ENCODE data around the gene APPL2. TPM values are rescaled to one million over a fixed set of nuclear protein-coding genes. Genes with fewer than 3 reads are reported as not detected.

APPL2 gene
- total RNA-seq, 1 experiment from 2014 or later, result 42.2 TPM

GRCh38 chr12:105228966-105229365 lies 7.0 kb downstream of the APPL2 start:
- ChIA-PET POLR2A (ENCODE audit: unreplicated experiment) (no interaction called here), CTCF (no interaction called here)
- Histone ChIP-seq H3K79me2 (ENCODE audit: low read length) (peaks cover 40% of the 10 kb centered on the region), H3K9ac (ENCODE audit: low read length) (no peak overlapping the region), H3F3A (ENCODE audit: low read length, unreplicated experiment) (no peaks in the 10 kb centered on the region), H3K4me3 (ENCODE audit: low read length) (no peak overlapping the region), H3K36me3 (ENCODE audit: low read depth, low read length) (peaks cover 33% of the 10 kb centered on the region), H3K9me3 (ENCODE audit: low read length) (no peaks in the 10 kb centered on the region), H2AFZ (ENCODE audit: low read length) (no peak overlapping the region), H3K27me3 (ENCODE audit: low read length) (no peaks in the 10 kb centered on the region), H4K20me1 (ENCODE audit: low read length) (no peaks in the 10 kb centered on the region), H3K4me1 (ENCODE audit: insufficient read depth, low read length) (peaks cover 34% of the 10 kb centered on the region), H3K9me2 (replicated peaks; ENCODE audit: low read length) (no peaks in the 10 kb centered on the region), H3K27ac (ENCODE audit: low read length) (peak overlapping the region; percentile 42), H3K4me2 (ENCODE audit: low read length) (peak overlapping the region; percentile 9; the same call in 1 of the 2 replicates)
- TF ChIP-seq EZH2 (IDR thresholded peaks at IDR 0.05; ENCODE audit: low read length, unreplicated experiment) (no peak), CTCF (conservative IDR thresholded peaks at IDR 0.05; ENCODE audit: low read depth, low read length) (no peak), EZH2phosphoT487 (IDR thresholded peaks at IDR 0.05; ENCODE audit: borderline replicate concordance, low read length) (no peak)
- ATAC-seq (no peak), DNase-seq (no peak)
- intact Hi-C loops (cut with micrococcal nuclease), result no loop called here
- BruUV-seq (replicated peaks), result no TSS peak

- BruUV-seq (replicated peaks), result no TSS peak
- H3F3A ChIP-seq (ENCODE audit: low read length, unreplicated experiment), result no peaks in the 10 kb centered on the region
- intact Hi-C loops (cut with micrococcal nuclease), result no loop called here
- ChIA-PET CTCF (no interaction called here), POLR2A (ENCODE audit: unreplicated experiment) (no interaction called here)
- H3K9ac ChIP-seq (ENCODE audit: low read length), result 0 out of 2 replicates have a peak overlapping the region, but pooled peaks have one; percentile 1
- peaks cover 29% of the 10 kb centered on the region for H3K4me1 ChIP-seq (ENCODE audit: insufficient read depth, low read length)
- TF ChIP-seq CTCF (conservative IDR thresholded peaks at IDR 0.05; ENCODE audit: low read depth, low read length) (no peak), EZH2 (IDR thresholded peaks at IDR 0.05; ENCODE audit: low read length, unreplicated experiment) (no peak), EZH2phosphoT487 (IDR thresholded peaks at IDR 0.05; ENCODE audit: borderline replicate concordance, low read length) (no peak)
- ATAC-seq (no peak), DNase-seq (no peak)
- peak overlapping the region; percentile 9; the same call in 1 of the 2 replicates for H3K4me2 ChIP-seq (ENCODE audit: low read length)
- H3K79me2 ChIP-seq (ENCODE audit: low read length), result peaks cover 36% of the 10 kb centered on the region
- H3K9me3 ChIP-seq (ENCODE audit: low read length), result no peaks in the 10 kb centered on the region
- H3K9me2 ChIP-seq (replicated peaks; ENCODE audit: low read length), result no peaks in the 10 kb centered on the region
- no peaks in the 10 kb centered on the region for H3K27me3 ChIP-seq (ENCODE audit: low read length)
- H3K36me3 ChIP-seq (ENCODE audit: low read depth, low read length), result peaks cover 33% of the 10 kb centered on the region
- no peak overlapping the region for H3K4me3 ChIP-seq (ENCODE audit: low read length)
- H3K27ac ChIP-seq (ENCODE audit: low read length), result peak overlapping the region; percentile 42
- H4K20me1 ChIP-seq (ENCODE audit: low read length), result no peaks in the 10 kb centered on the region
- H2AFZ ChIP-seq (ENCODE audit: low read length), result no peak overlapping the region
Observed at GRCh38 chr12:105228494-105228893, 7.5 kb downstream of the APPL2 start.

GRCh38 chr12:105227879-105228278 lies 8.1 kb downstream of the APPL2 start:
- Histone ChIP-seq H3K36me3 (ENCODE audit: low read depth, low read length) (peaks cover 33% of the 10 kb centered on the region), H3F3A (ENCODE audit: low read length, unreplicated experiment) (no peaks in the 10 kb centered on the region), H3K4me2 (ENCODE audit: low read length) (no peak overlapping the region), H3K4me3 (ENCODE audit: low read length) (no peak overlapping the region), H2AFZ (ENCODE audit: low read length) (no peak overlapping the region), H3K27ac (ENCODE audit: low read length) (peak overlapping the region; percentile 42), H3K27me3 (ENCODE audit: low read length) (no peaks in the 10 kb centered on the region), H3K9me2 (replicated peaks; ENCODE audit: low read length) (no peaks in the 10 kb centered on the region), H3K79me2 (ENCODE audit: low read length) (peaks cover 30% of the 10 kb centered on the region), H4K20me1 (ENCODE audit: low read length) (no peaks in the 10 kb centered on the region), H3K9me3 (ENCODE audit: low read length) (no peaks in the 10 kb centered on the region), H3K4me1 (ENCODE audit: insufficient read depth, low read length) (peaks cover 23% of the 10 kb centered on the region), H3K9ac (ENCODE audit: low read length) (0 out of 2 replicates have a peak overlapping the region, but pooled peaks have one; percentile 1)
- ChIA-PET CTCF (no interaction called here), POLR2A (ENCODE audit: unreplicated experiment) (interaction anchor here (0.6 kb wide), 1 partner anchor 56 kb away, joined by 3 read pairs; no protein-coding TSS in a partner anchor)
- intact Hi-C loops (cut with micrococcal nuclease), result no loop called here
- no TSS peak for BruUV-seq (replicated peaks)
- TF ChIP-seq EZH2phosphoT487 (IDR thresholded peaks at IDR 0.05; ENCODE audit: borderline replicate concordance, low read length) (no peak), EZH2 (IDR thresholded peaks at IDR 0.05; ENCODE audit: low read length, unreplicated experiment) (no peak), CTCF (conservative IDR thresholded peaks at IDR 0.05; ENCODE audit: low read depth, low read length) (no peak)
- DNase-seq, result no peak
- ATAC-seq, result peak; percentile 48
